ENCODE data around the gene DNPEP.

The DNPEP gene

GRCh38 chr2:219387306-219388120, at the start of gene DNPEP:
Gene DNPEP (minus strand): TSS chr2:219387912. CDS start chr2:219387794, 118 bp downstream.
- peak; percentile 96 for DNase-seq (ENCODE audit: low read depth)

GRCh38 chr2:219437141-219437540, 49.4 kb upstream of the DNPEP start:
- no peak for DNase-seq (ENCODE audit: low read depth)

- no peak for DNase-seq (ENCODE audit: low read depth)
These were observed 48.8 kb upstream of the DNPEP start for GRCh38 chr2:219436491-219436890.

GRCh38 chr2:219435701-219436100, 48.0 kb upstream of the DNPEP start:
- DNase-seq (ENCODE audit: low read depth) = no peak

GRCh38 chr2:219434718-219435525, 47.2 kb upstream of the DNPEP start, which contains the start of gene SPEG:
Gene SPEG (plus strand): TSS chr2:219434843. CDS start chr2:219434978, 135 bp downstream.
- DNase-seq (ENCODE audit: low read depth) = no peak

GRCh38 chr2:219434468-219434717, 46.7 kb upstream of the DNPEP start:
- DNase-seq (ENCODE audit: low read depth) = no peak

- no peak for DNase-seq (ENCODE audit: low read depth)
These were observed 46.2 kb upstream of the DNPEP start for GRCh38 chr2:219433666-219434467.

GRCh38 chr2:219430633-219431615, 43.2 kb upstream of the DNPEP start:
- no peak for DNase-seq (ENCODE audit: low read depth)

GRCh38 chr2:219429958-219430606, 42.4 kb upstream of the DNPEP start:
- DNase-seq (ENCODE audit: low read depth) = no peak

- no peak for DNase-seq (ENCODE audit: low read depth)
These were observed 40.8 kb upstream of the DNPEP start for GRCh38 chr2:219428469-219428868.

GRCh38 chr2:219426534-219427136, 38.9 kb upstream of the DNPEP start:
- DNase-seq (ENCODE audit: low read depth) = no peak

GRCh38 chr2:219426068-219426443, 38.3 kb upstream of the DNPEP start:
- DNase-seq (ENCODE audit: low read depth) = no peak

GRCh38 chr2:219425238-219426067, 37.7 kb upstream of the DNPEP start:
- DNase-seq (ENCODE audit: low read depth) = no peak

- no peak for DNase-seq (ENCODE audit: low read depth)
These were observed 36.1 kb upstream of the DNPEP start for GRCh38 chr2:219423652-219424377.

- DNase-seq (ENCODE audit: low read depth) = no peak
These were observed 35.3 kb upstream of the DNPEP start for GRCh38 chr2:219422952-219423534.

- DNase-seq (ENCODE audit: low read depth) = no peak
These were observed 33.6 kb upstream of the DNPEP start for GRCh38 chr2:219421323-219421722.

GRCh38 chr2:219420687-219421086, 33.0 kb upstream of the DNPEP start:
- no peak for DNase-seq (ENCODE audit: low read depth)

Data from stimulated activated CD8-positive, alpha-beta memory T cell treated with anti-CD3 and anti-CD28 coated beads, Interleukin-15, amount 100 ng/mL, for 24 hours (primary cell).